HFF-Myc (cell line): ENCODE measurements around the gene CNN3.

Experiments used
- DNase-seq: peaks from one replicate; pipeline ENCODE4 v3.0.0-alpha.2; 2011; ENCODE audit warnings: low read depth; ENCODE audit errors: extremely low read depth
- H3K4me3 ChIP-seq: replicated peaks from 2 replicates; pipeline ENCODE4 v1.5.1; 2011; ENCODE audit warnings: low read depth, mild to moderate bottlenecking, control low read depth, low read length
- CTCF ChIP-seq: IDR thresholded peaks from 2 replicates; pipeline ENCODE4 v1.5.1; 2012; ENCODE audit warnings: mild to moderate bottlenecking, low read depth, low read length, control low read depth; ENCODE audit errors: missing control alignments

CNN3 gene

GRCh38 chr1:94888201-94888600 is 38.7 kb downstream of the CNN3 start:
- H3K4me3 ChIP-seq: no peak overlapping the region
- TF ChIP-seq CTCF: no peak
- no peak for DNase-seq

GRCh38 chr1:94887603-94888171 is 39.2 kb downstream of the CNN3 start:
- no peak for DNase-seq
- H3K4me3 ChIP-seq: no peak overlapping the region
- TF ChIP-seq CTCF: no peak

GRCh38 chr1:94887106-94887505 is 39.8 kb downstream of the CNN3 start:
- no peak for TF ChIP-seq CTCF
- no peak for DNase-seq
- H3K4me3 ChIP-seq: no peak overlapping the region

- H3K4me3 ChIP-seq: no peak overlapping the region
- DNase-seq: no peak
- TF ChIP-seq CTCF: no peak
Measured at GRCh38 chr1:94886361-94886760, 40.5 kb downstream of the CNN3 start.

GRCh38 chr1:94884507-94884906 is 42.4 kb downstream of the CNN3 start:
- no peak for DNase-seq
- H3K4me3 ChIP-seq: no peak overlapping the region
- TF ChIP-seq CTCF: no peak

GRCh38 chr1:94884106-94884505 is 42.8 kb downstream of the CNN3 start:
- TF ChIP-seq CTCF: no peak
- peak; percentile 93 for DNase-seq
- H3K4me3 ChIP-seq: no peak overlapping the region

GRCh38 chr1:94883691-94884090 is 43.2 kb downstream of the CNN3 start:
- no peak for DNase-seq
- no peak for TF ChIP-seq CTCF
- H3K4me3 ChIP-seq: no peak overlapping the region
